IMR-90 (cell line): ENCODE measurements around the gene HSPH1. TPM values are rescaled to one million over a fixed set of nuclear protein-coding genes. Genes with fewer than 3 reads are reported as not detected.

Source experiments
- ATAC-seq: fragments of 200-7000 bp; cut with Tn5 transposase; 2 replicates; pipeline ENCODE4 v1.9.1; 2020; ENCODE audit warnings: low read depth, mild to moderate bottlenecking, moderate library complexity
- BruUV-seq: library from RNA; stranded (reverse); fragments of 400-500 nt; replicated peaks from 2 replicates; lab custom pipeline; 2021; lab: Mats Ljungman, UMichigan
- CTCF ChIA-PET: fragments of 300-600 bp; formaldehyde crosslinking; extraction: SDS; loops from one replicate; lab custom pipeline; 2021; ENCODE audit warnings: antibody characterized with exemption; lab: Yijun Ruan, JAX
- POLR2A ChIA-PET: fragments of 300-600 bp; sonication (Branson Sonifier 250); formaldehyde crosslinking; loops from one replicate; lab custom pipeline; 2022; ENCODE audit warnings: antibody characterized with exemption; ENCODE audit not compliant: unreplicated experiment; lab: Charles Lee
- DNase-seq: peaks from one replicate; pipeline ENCODE4 v3.0.0; 2013
- H2AFZ ChIP-seq: replicated peaks from 2 replicates; pipeline ENCODE3; 2013; ENCODE audit warnings: low read length, mild to moderate bottlenecking; ENCODE audit not compliant: poor library complexity
- H2AK5ac ChIP-seq: 2 replicates; pipeline ENCODE4 v1.6.1; 2013; ENCODE audit warnings: low read depth, low read length, inconsistent platforms
- H2AK9ac ChIP-seq: replicated peaks from 2 replicates; pipeline ENCODE3; 2013; ENCODE audit warnings: mild to moderate bottlenecking, low read depth, low read length, moderate library complexity; ENCODE audit not compliant: poor library complexity
- H2BK120ac ChIP-seq: 2 replicates; pipeline ENCODE4 v1.6.1; 2013; ENCODE audit warnings: low read depth, low read length, inconsistent platforms
- H2BK15ac ChIP-seq: 3 replicates; pipeline ENCODE4 v1.6.1; 2013; ENCODE audit warnings: low read depth, low read length, inconsistent platforms
- H2BK20ac ChIP-seq: 2 replicates; pipeline ENCODE4 v1.6.1; 2013; ENCODE audit warnings: low read depth, mild to moderate bottlenecking, inconsistent platforms, low read length, moderate library complexity
- H2BK5ac ChIP-seq: 2 replicates; pipeline ENCODE4 v1.6.1; 2013; ENCODE audit warnings: mild to moderate bottlenecking, low read depth, low read length, inconsistent platforms; ENCODE audit not compliant: poor library complexity, severe bottlenecking
- H3K14ac ChIP-seq: replicated peaks from 2 replicates; pipeline ENCODE4 v1.6.1; 2013; ENCODE audit warnings: low read depth, low read length, inconsistent platforms
- H3K18ac ChIP-seq: 2 replicates; pipeline ENCODE4 v1.6.1; 2013; ENCODE audit warnings: low read depth, low read length, control low read depth
- H3K23ac ChIP-seq: 2 replicates; pipeline ENCODE4 v1.6.1; 2013; ENCODE audit warnings: low read depth, low read length, inconsistent platforms
- H3K27ac ChIP-seq: 2 replicates; pipeline ENCODE4 v1.5.1; 2013; ENCODE audit warnings: mild to moderate bottlenecking, control low read depth, low read length; ENCODE audit not compliant: insufficient read depth
- H3K27me3 ChIP-seq: 2 replicates; pipeline ENCODE4 v1.6.1; 2013; ENCODE audit warnings: low read length; ENCODE audit not compliant: control insufficient read depth, insufficient read depth
- H3K36me3 ChIP-seq: 2 replicates; pipeline ENCODE4 v1.6.1; 2013; ENCODE audit warnings: low read length, mixed read lengths; ENCODE audit not compliant: control insufficient read depth, insufficient read depth
- H3K4ac ChIP-seq: 2 replicates; pipeline ENCODE4 v1.6.1; 2013; ENCODE audit warnings: low read depth, low read length, inconsistent platforms
- H3K4me1 ChIP-seq: 2 replicates; pipeline ENCODE4 v1.6.1; 2013; ENCODE audit warnings: low read length, mixed read lengths; ENCODE audit not compliant: control insufficient read depth, insufficient read depth
- H3K4me2 ChIP-seq: 2 replicates; pipeline ENCODE4 v1.6.1; 2013; ENCODE audit warnings: low read depth, mild to moderate bottlenecking, control low read depth, low read length, moderate library complexity
- H3K4me3 ChIP-seq: 2 replicates; pipeline ENCODE4 v1.5.1; 2013; ENCODE audit warnings: low read depth, mild to moderate bottlenecking, control low read depth, low read length, moderate library complexity; ENCODE audit not compliant: insufficient read depth
- H3K56ac ChIP-seq: 2 replicates; pipeline ENCODE4 v1.6.1; 2013; ENCODE audit warnings: low read length, inconsistent platforms; ENCODE audit not compliant: insufficient read depth; ENCODE audit errors: extremely low read depth
- H3K79me1 ChIP-seq, 2 experiments: 2 replicates each; pipeline ENCODE4 v1.6.1; 2013; ENCODE audit warnings: low read length in 2 of 2, inconsistent platforms in 1 of 2, low read depth in 1 of 2
- H3K9ac ChIP-seq: 2 replicates; pipeline ENCODE4 v1.6.1; 2013; ENCODE audit warnings: low read depth, low read length, control low read depth
- H3K9me1 ChIP-seq: 2 replicates; pipeline ENCODE4 v1.6.1; 2013; ENCODE audit warnings: low read length, inconsistent platforms; ENCODE audit not compliant: insufficient read depth
- H3K9me3 ChIP-seq: 2 replicates; pipeline ENCODE4 v1.6.1; 2013; ENCODE audit warnings: low read length; ENCODE audit not compliant: control insufficient read depth, insufficient read depth
- H4K20me1 ChIP-seq: 2 replicates; pipeline ENCODE4 v1.6.1; 2013; ENCODE audit warnings: low read length, inconsistent platforms; ENCODE audit not compliant: insufficient read depth
- H4K5ac ChIP-seq: 2 replicates; pipeline ENCODE4 v1.6.1; 2013; ENCODE audit warnings: mild to moderate bottlenecking, low read depth, low read length, control low read depth
- H4K8ac ChIP-seq, 2 experiments: 2 replicates each; pipeline ENCODE4 v1.6.1; 2013; ENCODE audit warnings: low read depth in 2 of 2, low read length in 2 of 2, control low read depth in 1 of 2, inconsistent platforms in 1 of 2
- H4K91ac ChIP-seq: 2 replicates; pipeline ENCODE4 v1.6.1; 2013; ENCODE audit warnings: low read depth, low read length, inconsistent platforms; ENCODE audit not compliant: insufficient read depth
- CEBPB ChIP-seq: IDR thresholded peaks from 2 replicates; pipeline ENCODE4 v1.6.1; 2012; ENCODE audit warnings: low read depth, low read length, improper control_type of control experiment
- MAFK ChIP-seq: IDR thresholded peaks from 2 replicates; pipeline ENCODE4 v1.6.1; 2012; ENCODE audit warnings: low read depth, low read length, improper control_type of control experiment
- MAZ ChIP-seq: IDR thresholded peaks from 2 replicates; pipeline ENCODE4 v1.6.1; 2012; ENCODE audit warnings: low read depth, mild to moderate bottlenecking, low read length, improper control_type of control experiment, moderate library complexity, borderline replicate concordance
- MXI1 ChIP-seq: IDR thresholded peaks from 2 replicates; pipeline ENCODE4 v1.6.1; 2012; ENCODE audit warnings: low read depth, mild to moderate bottlenecking, low read length, moderate library complexity, borderline replicate concordance
- POLR2A ChIP-seq: IDR thresholded peaks from 2 replicates; pipeline ENCODE4 v1.6.1; 2012; ENCODE audit warnings: mild to moderate bottlenecking, low read depth, low read length
- RAD21 ChIP-seq: IDR thresholded peaks from 2 replicates; pipeline ENCODE4 v1.6.1; 2012; ENCODE audit warnings: low read length, improper control_type of control experiment
- RFX5 ChIP-seq: IDR thresholded peaks from 2 replicates; pipeline ENCODE4 v1.8.0; 2012; ENCODE audit warnings: low read depth, mild to moderate bottlenecking, low read length, moderate library complexity
- SMC3 ChIP-seq: fragments of 150-350 bp; IDR thresholded peaks from 2 replicates; pipeline ENCODE4 v1.6.1; 2016; ENCODE audit warnings: low read depth, mild to moderate bottlenecking, antibody characterized with exemption, low read length, moderate library complexity
- USF2 ChIP-seq: fragments of 150-350 bp; IDR thresholded peaks from 2 replicates; pipeline ENCODE4 v1.6.1; 2017; ENCODE audit warnings: mild to moderate bottlenecking, antibody characterized with exemption, low read length, low read depth
- WGBS, 2 experiments: methylation state at CpG; one replicate each; pipeline versions ENCODE4 v1.1.5 to v1.1.7; 2013; ENCODE audit warnings: missing lambda C conversion rate in 2 of 2; ENCODE audit not compliant: insufficient read length in 1 of 2; ENCODE audit errors: extremely low coverage in 2 of 2; 5-methylcytosine and 5-hydroxymethylcytosine counted together
- dilution Hi-C: fragments of 300-500 bp; cut with HindIII; formaldehyde crosslinking; loops from one replicate; pipeline ENCODE4 v1.14.3; 2018; ENCODE audit warnings: low sequenced_read_pairs; ENCODE audit not compliant: unreplicated experiment
- in situ Hi-C: fragments of 300-500 bp; cut with MboI; formaldehyde crosslinking; loops from 3 replicates; pipeline ENCODE4 v1.14.3; 2019; ENCODE audit warnings: low sequenced_read_pairs, inconsistent platforms, mixed read lengths
- intact Hi-C: fragments of 100-400 bp; cut with micrococcal nuclease; formaldehyde crosslinking; loops from 2 replicates; pipeline ENCODE4 v1.10.0; 2022
- polyA plus RNA-seq, 3 experiments: library from polyadenylated mRNA; depleted of rRNA; stranded (reverse); fragments of >200 nt; gene quantifications; 2 replicates each; pipeline ENCODE4 v1.2.3, GENCODE V29; 2012; ENCODE audit warnings: low replicate concordance in 1 of 3
- total RNA-seq: library from RNA; depleted of rRNA; stranded (reverse); fragments of >200 nt; gene quantifications from 2 replicates; pipeline ENCODE4 v1.2.3, GENCODE V29; 2012

The HSPH1 gene
- total and polyA plus RNA-seq, 2 of the 4 experiments (the other 2 are of a cell fraction): 36.8 to 40.3 TPM

GRCh38 chr13:31168736-31169135 is 7.0 kb upstream of the HSPH1 start:
- no peak overlapping the region for H3K27ac ChIP-seq
- no peaks in the 10 kb centered on the region; the same call in 1 of the 2 replicates for H3K9me1 ChIP-seq
- no peak overlapping the region for H3K14ac ChIP-seq
- H3K36me3 ChIP-seq: no peaks in the 10 kb centered on the region
- dilution Hi-C loops: no loop called here
- no peak overlapping the region for H2BK15ac ChIP-seq
- H3K4me2 ChIP-seq: no peak overlapping the region
- no peak for TF ChIP-seq SMC3
- no peak for TF ChIP-seq MXI1
- no peak for TF ChIP-seq MAZ
- TF ChIP-seq RAD21: no peak
- no peak for TF ChIP-seq RFX5
- TF ChIP-seq CEBPB: no peak
- TF ChIP-seq MAFK: no peak
- no peak for TF ChIP-seq POLR2A
- TF ChIP-seq USF2: no peak
- H2BK20ac ChIP-seq: no peak overlapping the region
- no peak overlapping the region for H3K23ac ChIP-seq
- BruUV-seq: no TSS peak
- H3K4me1 ChIP-seq: peaks cover under 1% of the 10 kb centered on the region
- no peak overlapping the region for H3K18ac ChIP-seq
- H4K5ac ChIP-seq: no peak overlapping the region
- H2AFZ ChIP-seq: no peak overlapping the region
- no peak overlapping the region for H3K9ac ChIP-seq
- intact Hi-C loops: no loop called here
- H2AK9ac ChIP-seq: no peak overlapping the region
- in situ Hi-C loops: no loop called here
- H2AK5ac ChIP-seq: no peak overlapping the region
- no peak overlapping the region for H4K8ac ChIP-seq
- 100% methylated on average over 3 of the region's 11 CpGs; no CpG with 5 or more reads in 1 of the 2 experiments for WGBS, 2 experiments
- no peaks in the 10 kb centered on the region for H3K9me3 ChIP-seq
- no peak overlapping the region for H3K4ac ChIP-seq
- H2BK120ac ChIP-seq: no peak overlapping the region
- no peak overlapping the region for H3K56ac ChIP-seq
- no peak overlapping the region for H3K4me3 ChIP-seq
- ATAC-seq: no peak
- ChIA-PET POLR2A (no interaction called here), CTCF (interaction anchor here (0.5 kb wide), 1 partner anchor 1320 kb away, joined by 3 read pairs; no protein-coding TSS in a partner anchor)
- no peaks in the 10 kb centered on the region for H4K20me1 ChIP-seq
- no peaks in the 10 kb centered on the region for H3K79me1 ChIP-seq
- no peaks in the 10 kb centered on the region for H3K27me3 ChIP-seq
- H4K91ac ChIP-seq: no peak overlapping the region
- DNase-seq: no peak
- no peak overlapping the region for H2BK5ac ChIP-seq
